Upper lobe of left lung (tissue), 4 donors: ENCODE results near the gene MT3.

ENCODE experiments used
- EP300 ChIP-seq, 4 donors: sonication (generic); formaldehyde crosslinking; IDR thresholded peaks; one replicate each; pipeline ENCODE4 v1.5.1; 2017; ENCODE audit warnings: antibody characterized with exemption in 4 of 4, control low read depth in 2 of 4
- POLR2A ChIP-seq, 4 donors: fragments of 450-650 bp; IDR thresholded peaks; one replicate each; pipeline ENCODE4 v1.5.1; 2016 to 2017; ENCODE audit warnings: antibody characterized with exemption in 4 of 4, mild to moderate bottlenecking in 2 of 4
- POLR2AphosphoS5 ChIP-seq, 2 donors: sonication (generic); formaldehyde crosslinking; IDR thresholded peaks; one replicate each; pipeline ENCODE4 v1.5.1; 2017; ENCODE audit warnings: antibody characterized with exemption in 2 of 2
- TF ChIP-seq, protein P1 (sequence below), 6 experiments: fragments of 450-650 bp in 4 of 6; fragments of 200-600 bp in 2 of 6; sonication (generic) in 2 of 6; IDR thresholded peaks; one replicate each; pipeline ENCODE4 v1.5.1; 2016 to 2019; ENCODE audit warnings: antibody characterized with exemption in 6 of 6

DNA sequence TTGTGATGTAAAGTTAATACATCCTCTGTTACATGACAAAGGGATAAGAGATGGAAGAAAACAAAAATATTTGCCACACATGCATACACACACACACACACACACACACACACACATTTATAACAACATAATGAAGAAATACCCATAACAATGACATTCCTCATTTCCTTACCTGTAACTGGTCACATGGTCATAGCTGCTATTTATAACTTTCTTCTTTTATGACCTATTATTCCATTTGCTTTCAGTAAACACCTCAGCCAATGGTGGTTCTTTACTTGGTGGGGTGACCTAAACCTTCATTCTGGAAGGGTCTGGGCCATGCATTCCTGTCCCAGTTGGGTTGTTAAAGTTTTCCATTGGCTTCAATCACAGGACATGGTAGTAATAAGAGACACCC lies 24.4 kb downstream of the MT3 start:
- TF ChIP-seq, protein P1, sequence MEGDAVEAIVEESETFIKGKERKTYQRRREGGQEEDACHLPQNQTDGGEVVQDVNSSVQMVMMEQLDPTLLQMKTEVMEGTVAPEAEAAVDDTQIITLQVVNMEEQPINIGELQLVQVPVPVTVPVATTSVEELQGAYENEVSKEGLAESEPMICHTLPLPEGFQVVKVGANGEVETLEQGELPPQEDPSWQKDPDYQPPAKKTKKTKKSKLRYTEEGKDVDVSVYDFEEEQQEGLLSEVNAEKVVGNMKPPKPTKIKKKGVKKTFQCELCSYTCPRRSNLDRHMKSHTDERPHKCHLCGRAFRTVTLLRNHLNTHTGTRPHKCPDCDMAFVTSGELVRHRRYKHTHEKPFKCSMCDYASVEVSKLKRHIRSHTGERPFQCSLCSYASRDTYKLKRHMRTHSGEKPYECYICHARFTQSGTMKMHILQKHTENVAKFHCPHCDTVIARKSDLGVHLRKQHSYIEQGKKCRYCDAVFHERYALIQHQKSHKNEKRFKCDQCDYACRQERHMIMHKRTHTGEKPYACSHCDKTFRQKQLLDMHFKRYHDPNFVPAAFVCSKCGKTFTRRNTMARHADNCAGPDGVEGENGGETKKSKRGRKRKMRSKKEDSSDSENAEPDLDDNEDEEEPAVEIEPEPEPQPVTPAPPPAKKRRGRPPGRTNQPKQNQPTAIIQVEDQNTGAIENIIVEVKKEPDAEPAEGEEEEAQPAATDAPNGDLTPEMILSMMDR (IDR thresholded peaks at IDR 0.05): no peak
- TF ChIP-seq POLR2A (IDR thresholded peaks at IDR 0.05) (no peak), POLR2AphosphoS5 (IDR thresholded peaks at IDR 0.05) (no peak), EP300 (IDR thresholded peaks at IDR 0.05) (no peak)
